SKM-1 treated with dmso at 0.1 percent for 144 hours (cell line): ENCODE data around the gene FBXO42.
"Not testable (repeated sequence)": the region's sequence is repeated elsewhere in the genome, so short reads cannot be mapped to it uniquely, and the experiment has no call there.

Experiments
- DNase-seq: peaks from one replicate; lab custom pipeline; 2025; ENCODE audit not compliant: unreplicated experiment; lab: John Stamatoyannopoulos, UW

FBXO42 gene

GRCh38 chr1:16222716-16223115 is 129.6 kb downstream of the FBXO42 start:
- DNase-seq: not testable (repeated sequence)

GRCh38 chr1:16221499-16221898 is 130.8 kb downstream of the FBXO42 start:
- no peak for DNase-seq

- DNase-seq: no peak
Observed at GRCh38 chr1:16219968-16220500, 132.2 kb downstream of the FBXO42 start.

GRCh38 chr1:16218674-16219071 is 133.6 kb downstream of the FBXO42 start:
- DNase-seq: no peak

GRCh38 chr1:16218014-16218673 is 134.1 kb downstream of the FBXO42 start:
- DNase-seq: no peak

GRCh38 chr1:16217061-16217785 is 135.1 kb downstream of the FBXO42 start:
- peak; percentile 89 for DNase-seq

- no peak for DNase-seq
Observed at GRCh38 chr1:16215882-16216753, 136.2 kb downstream of the FBXO42 start.

- not testable (repeated sequence) for DNase-seq
Observed at GRCh38 chr1:16215240-16215639, 137.0 kb downstream of the FBXO42 start.

- DNase-seq: not testable (repeated sequence)
Observed at GRCh38 chr1:16213544-16213943, 138.7 kb downstream of the FBXO42 start.

- DNase-seq: no peak
Observed at GRCh38 chr1:16213013-16213412, 139.3 kb downstream of the FBXO42 start.

GRCh38 chr1:16212251-16212961 is 139.9 kb downstream of the FBXO42 start, which contains the start of gene ARHGEF19:
Gene ARHGEF19, minus strand, starts transcription at chr1:16212652. Its CDS starts 3,598 bp downstream, at chr1:16209054.
- no peak for DNase-seq

GRCh38 chr1:16211824-16212223 is 140.5 kb downstream of the FBXO42 start:
- DNase-seq: no peak

- no peak for DNase-seq
Observed at GRCh38 chr1:16210581-16210980, 141.7 kb downstream of the FBXO42 start.

- DNase-seq: no peak
Observed at GRCh38 chr1:16209847-16210407, 142.4 kb downstream of the FBXO42 start.

- no peak for DNase-seq
Observed at GRCh38 chr1:16209132-16209846, 143.0 kb downstream of the FBXO42 start.

- no peak for DNase-seq
Observed at GRCh38 chr1:16208270-16208987, 143.9 kb downstream of the FBXO42 start.

GRCh38 chr1:16207318-16208269 is 144.7 kb downstream of the FBXO42 start:
- DNase-seq: no peak
